Mucosa of descending colon (tissue), 3 donors: ENCODE measurements around the gene RSPH10B2. TPM values are rescaled to one million over a fixed set of nuclear protein-coding genes. Genes with fewer than 3 reads are reported as not detected.
"Not testable (repeated sequence)": the region's sequence is repeated elsewhere in the genome, so short reads cannot be mapped to it uniquely, and the experiment has no call there.

ENCODE experiments used
- ATAC-seq: fragments of 200-7000 bp; cut with Tn5 transposase; one replicate; pipeline ENCODE4 v1.9.1; 2020; ENCODE audit warnings: mild to moderate bottlenecking, moderate library complexity
- DNase-seq, 3 donors: peaks; one replicate each; pipeline ENCODE4 v3.0.0-alpha.2; 2020
- H3K36me3 ChIP-seq: fragments of 200-600 bp; one replicate; pipeline ENCODE4 v1.8.0; 2021; ENCODE audit warnings: low read depth, mild to moderate bottlenecking
- H3K4me1 ChIP-seq: fragments of 200-600 bp; one replicate; pipeline ENCODE4 v1.8.0; 2021; ENCODE audit warnings: low read depth, mild to moderate bottlenecking
- H3K4me3 ChIP-seq: fragments of 200-600 bp; one replicate; pipeline ENCODE4 v1.8.0; 2021; ENCODE audit warnings: mild to moderate bottlenecking
- H3K9me3 ChIP-seq: fragments of 200-600 bp; one replicate; pipeline ENCODE4 v1.8.0; 2021; ENCODE audit warnings: mild to moderate bottlenecking
- CTCF ChIP-seq: fragments of 200-600 bp; IDR thresholded peaks from one replicate; pipeline ENCODE4 v1.8.0; 2022; ENCODE audit warnings: antibody characterized with exemption, mild to moderate bottlenecking
- intact Hi-C, 2 donors: fragments of 100-400 bp; cut with DNase I in 1 of 2; cut with micrococcal nuclease in 1 of 2; formaldehyde crosslinking; loops; one replicate each; pipeline versions ENCODE4 v1.11.0 to v1.11.1; 2022; cut with DNase I, micrococcal nuclease
- total RNA-seq, 3 donors: library from RNA; stranded (reverse); fragmentation: NEBNext Ultra II Directional in 2 of 3; extraction: Animal tissue kit (Norgen Biotek cat#: 25700) in 2 of 3; gene quantifications; one replicate each; pipeline versions ENCODE4 v1.2.1 to v1.2.4, GENCODE V29; 2021 to 2023
- donor health status: DM: no; HTN: no; CAD: no; lungs with moderate emphysema.
- donor health status: DM: no; HTN: no; CAD: no.
- donor health status: DM: no; HTN: yes; CAD: no.

Gene RSPH10B2
- total RNA-seq, 3 donors from 2014 or later: 0.32 TPM; not detected in 2

- no peaks in the 10 kb centered on the region for H3K36me3 ChIP-seq
- no peak for TF ChIP-seq CTCF
- no peaks in the 10 kb centered on the region for H3K9me3 ChIP-seq
- H3K4me3 ChIP-seq: no peak overlapping the region
- H3K4me1 ChIP-seq: no peaks in the 10 kb centered on the region
- intact Hi-C loops: no loop called here
- DNase-seq: no peak
- ATAC-seq: no peak
Observed at GRCh38 chr7:6831018-6831725, 77.3 kb downstream of the RSPH10B2 start.

DNA sequence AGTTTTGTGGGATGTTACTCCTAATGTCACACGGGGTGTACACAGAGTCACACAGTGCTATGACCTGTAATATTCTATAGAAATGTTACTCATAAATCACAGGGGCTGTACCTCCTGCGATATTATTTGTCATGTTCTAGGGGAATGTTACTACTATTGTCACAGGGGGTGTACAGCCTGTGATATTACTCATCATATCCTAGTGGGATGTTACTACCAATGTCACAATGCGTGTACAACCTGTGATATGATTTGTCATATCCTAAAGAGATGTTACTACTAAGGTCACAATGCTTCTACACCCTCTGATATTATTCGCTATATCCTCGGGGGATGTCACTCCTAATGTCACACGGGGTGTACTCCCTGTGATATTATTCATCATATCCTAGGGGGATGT, 79.7 kb downstream of the RSPH10B2 start:
- Histone ChIP-seq H3K4me3 (no peak overlapping the region), H3K9me3 (no peaks in the 10 kb centered on the region), H3K36me3 (no peaks in the 10 kb centered on the region), H3K4me1 (no peaks in the 10 kb centered on the region)
- DNase-seq: no peak
- TF ChIP-seq CTCF: no peak
- ATAC-seq: no peak
- intact Hi-C loops: no loop called here

DNA sequence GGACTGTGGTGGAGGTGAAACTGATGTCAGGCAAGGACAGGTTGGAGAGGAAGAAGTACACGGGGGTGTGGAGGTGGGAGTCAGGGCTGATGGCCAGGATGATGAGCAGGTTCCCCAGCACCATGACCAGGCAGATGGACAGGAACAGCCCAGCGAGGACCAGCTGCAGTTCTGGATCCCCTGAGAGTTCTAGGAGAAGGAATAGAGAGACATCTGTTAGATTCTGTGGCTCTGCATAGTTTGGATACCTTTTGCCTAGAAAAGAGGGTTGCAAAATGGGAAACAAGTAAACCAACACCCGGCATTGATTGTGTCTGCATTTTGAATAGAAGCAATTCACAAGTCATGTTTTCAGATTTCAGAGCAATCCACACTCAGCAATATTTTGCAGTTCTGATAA, 81.6 kb downstream of the RSPH10B2 start:
- H3K9me3 ChIP-seq, H3K4me1 ChIP-seq, intact Hi-C loops, DNase-seq, H3K36me3 ChIP-seq, H3K4me3 ChIP-seq, ATAC-seq: not testable (repeated sequence)

- H3K4me1 ChIP-seq, H3K4me3 ChIP-seq, H3K36me3 ChIP-seq, intact Hi-C loops, ATAC-seq, H3K9me3 ChIP-seq, DNase-seq: not testable (repeated sequence)
Observed at GRCh38 chr7:6837081-6837480, 83.2 kb downstream of the RSPH10B2 start.

- intact Hi-C loops, ATAC-seq, DNase-seq: not testable (repeated sequence)
Observed at GRCh38 chr7:6842278-6842921, 88.5 kb downstream of the RSPH10B2 start.

GRCh38 chr7:6843092-6843491, 89.2 kb downstream of the RSPH10B2 start:
- H3K9me3 ChIP-seq, H3K4me3 ChIP-seq, ATAC-seq, H3K4me1 ChIP-seq, H3K36me3 ChIP-seq, intact Hi-C loops, DNase-seq: not testable (repeated sequence)

More at GRCh38 chr7:6842278-6842921, 88.5 kb downstream of the RSPH10B2 start:
- not testable (repeated sequence) for H3K4me1 ChIP-seq, H3K4me3 ChIP-seq, H3K36me3 ChIP-seq, H3K9me3 ChIP-seq

- H3K4me3 ChIP-seq, intact Hi-C loops, H3K36me3 ChIP-seq, H3K9me3 ChIP-seq, H3K4me1 ChIP-seq, ATAC-seq, DNase-seq: not testable (repeated sequence)
Observed at GRCh38 chr7:6843654-6844053, 89.8 kb downstream of the RSPH10B2 start.

- H3K4me3 ChIP-seq, ATAC-seq, H3K36me3 ChIP-seq, intact Hi-C loops, H3K9me3 ChIP-seq, H3K4me1 ChIP-seq, DNase-seq: not testable (repeated sequence)
Observed at GRCh38 chr7:6845971-6846449, 92.1 kb downstream of the RSPH10B2 start.

GRCh38 chr7:6847751-6848150, 93.8 kb downstream of the RSPH10B2 start:
- DNase-seq, H3K9me3 ChIP-seq, H3K4me1 ChIP-seq, H3K4me3 ChIP-seq, H3K36me3 ChIP-seq, ATAC-seq, intact Hi-C loops: not testable (repeated sequence)

Other genes starting within 250 kb of the RSPH10B2 start
- 1 to 10 TPM in 1 of 3 donors, under 1 TPM in 2; 0.41 to 1.0 (median 0.58) TPM for gene GRID2IP, start 202.6 kb upstream of the RSPH10B2 start, total RNA-seq
- gene ZDHHC4, start 176.6 kb upstream of the RSPH10B2 start, total RNA-seq: 10 to 100 TPM; 40.4 to 55.9 (median 41.7) TPM
- 10 to 100 TPM; 24.5 to 38.5 (median 26.2) TPM for gene INTS15, start 164.1 kb upstream of the RSPH10B2 start, total RNA-seq
- 10 to 100 TPM in 1 of 3 donors, 1 to 10 TPM in 1, under 1 TPM in 1; 0.84 to 19.9 (median 1.4) TPM for gene ZNF853, start 138.5 kb upstream of the RSPH10B2 start, total RNA-seq
- gene ZNF316, start 116.8 kb upstream of the RSPH10B2 start, total RNA-seq: 10 to 100 TPM; 22.3 to 40.9 (median 24.1) TPM
- 10 to 100 TPM; 17.7 to 27.7 (median 26.1) TPM for gene ZNF12, start 47.2 kb upstream of the RSPH10B2 start, total RNA-seq
- 10 to 100 TPM; 60.6 to 82.3 (median 65.2) TPM for gene CCZ1B, start 72.2 kb downstream of the RSPH10B2 start, total RNA-seq